Ramos (cell line): ENCODE results near the gene FBLN7.

ENCODE experiments used
- in situ Hi-C: fragments of 300-500 bp; cut with MboI; formaldehyde crosslinking; loops from one replicate; pipeline ENCODE4 v1.14.3; 2022; ENCODE audit warnings: low sequenced_read_pairs; ENCODE audit not compliant: unreplicated experiment

The FBLN7 gene

GRCh38 chr2:112155331-112156151 is 17.4 kb downstream of the FBLN7 start:
- in situ Hi-C loops = no loop called here

GRCh38 chr2:112156152-112156986 is 18.2 kb downstream of the FBLN7 start:
- in situ Hi-C loops = no loop called here

GRCh38 chr2:112157472-112157871 is 19.3 kb downstream of the FBLN7 start:
- in situ Hi-C loops = no loop called here

- in situ Hi-C loops = no loop called here
Observed at GRCh38 chr2:112159454-112159921, 21.3 kb downstream of the FBLN7 start.

GRCh38 chr2:112160283-112161250 is 22.4 kb downstream of the FBLN7 start:
- in situ Hi-C loops = no loop called here

GRCh38 chr2:112161431-112162145 is 23.4 kb downstream of the FBLN7 start:
- in situ Hi-C loops = no loop called here

GRCh38 chr2:112162341-112162740 is 24.2 kb downstream of the FBLN7 start:
- in situ Hi-C loops = no loop called here

GRCh38 chr2:112162956-112163355 is 24.8 kb downstream of the FBLN7 start:
- in situ Hi-C loops = no loop called here

- in situ Hi-C loops = no loop called here
Observed at GRCh38 chr2:112163541-112163981, 25.4 kb downstream of the FBLN7 start.

- in situ Hi-C loops = no loop called here
Observed at GRCh38 chr2:112164876-112165275, 26.7 kb downstream of the FBLN7 start.

- in situ Hi-C loops = no loop called here
Observed at GRCh38 chr2:112165296-112165695, 27.1 kb downstream of the FBLN7 start.

GRCh38 chr2:112166806-112167499 is 28.8 kb downstream of the FBLN7 start:
- in situ Hi-C loops = no loop called here

- in situ Hi-C loops = no loop called here
Observed at GRCh38 chr2:112168422-112169124, 30.4 kb downstream of the FBLN7 start.

- in situ Hi-C loops = no loop called here
Observed at GRCh38 chr2:112170495-112170894, 32.3 kb downstream of the FBLN7 start.

- in situ Hi-C loops = no loop called here
Observed at GRCh38 chr2:112173646-112174319, 35.6 kb downstream of the FBLN7 start.

- in situ Hi-C loops = no loop called here
Observed at GRCh38 chr2:112174383-112174782, 36.2 kb downstream of the FBLN7 start.

GRCh38 chr2:112175333-112175732 is 37.1 kb downstream of the FBLN7 start:
- in situ Hi-C loops = no loop called here
